Forelimb muscle (tissue), 1 donor: ENCODE data around the gene ZNF778. TPM values are rescaled to one million over a fixed set of nuclear protein-coding genes. Genes with fewer than 3 reads are reported as not detected.
"Not testable (repeated sequence)": the region's sequence is repeated elsewhere in the genome, so short reads cannot be mapped to it uniquely, and the experiment has no call there.

ENCODE experiments used
- DNase-seq: peaks from one replicate; pipeline ENCODE4 v3.0.0-alpha.2; 2013; ENCODE audit warnings: low read depth
- polyA plus RNA-seq: library from polyadenylated mRNA; unstranded; fragments of 120-200 nt; gene quantifications from one replicate; pipeline ENCODE4 v1.2.1, GENCODE V29; 2013; ENCODE audit not compliant: insufficient read length

Gene ZNF778
- polyA plus RNA-seq, 1 donor: 7.1 TPM

GRCh38 chr16:89256651-89257254 is 39.2 kb downstream of the ZNF778 start:
- no peak for DNase-seq

GRCh38 chr16:89257281-89257731 is 39.8 kb downstream of the ZNF778 start:
- DNase-seq: no peak

GRCh38 chr16:89257757-89258465 is 40.4 kb downstream of the ZNF778 start:
- no peak for DNase-seq

GRCh38 chr16:89259901-89260300 is 42.4 kb downstream of the ZNF778 start:
- DNase-seq: not testable (repeated sequence)

- DNase-seq: no peak
These were observed 44.4 kb downstream of the ZNF778 start for GRCh38 chr16:89261691-89262563.

GRCh38 chr16:89264800-89265550 is 47.5 kb downstream of the ZNF778 start:
- no peak for DNase-seq

- no peak for DNase-seq
These were observed 48.1 kb downstream of the ZNF778 start for GRCh38 chr16:89265647-89266046.

GRCh38 chr16:89266521-89267134 is 49.1 kb downstream of the ZNF778 start:
- DNase-seq: no peak

- not testable (repeated sequence) for DNase-seq
These were observed 50.2 kb downstream of the ZNF778 start for GRCh38 chr16:89267746-89268145.

GRCh38 chr16:89268585-89268984 is 51.1 kb downstream of the ZNF778 start:
- no peak for DNase-seq

GRCh38 chr16:89268987-89269735 is 51.7 kb downstream of the ZNF778 start:
- DNase-seq: no peak

- no peak for DNase-seq
These were observed 52.5 kb downstream of the ZNF778 start for GRCh38 chr16:89269805-89270665.

GRCh38 chr16:89270666-89271345 is 53.3 kb downstream of the ZNF778 start:
- no peak for DNase-seq

- no peak for DNase-seq
These were observed 55.1 kb downstream of the ZNF778 start for GRCh38 chr16:89272631-89273030.

- DNase-seq: no peak
These were observed 56.4 kb downstream of the ZNF778 start for GRCh38 chr16:89273741-89274472.

- DNase-seq: no peak
These were observed 57.2 kb downstream of the ZNF778 start for GRCh38 chr16:89274561-89275283.

- DNase-seq: no peak
These were observed 57.7 kb downstream of the ZNF778 start for GRCh38 chr16:89275284-89275584.
